GM12801 (cell line): ENCODE data around the gene QSOX2.

ENCODE experiments used
- CTCF ChIP-seq: IDR thresholded peaks from one replicate; pipeline ENCODE4 v1.5.1; 2011; ENCODE audit warnings: control low read depth; ENCODE audit not compliant: insufficient read length; ENCODE audit errors: extremely low read depth

The QSOX2 gene

GRCh38 chr9:136170006-136170901 lies 75.4 kb downstream of the QSOX2 start:
- no peak for TF ChIP-seq CTCF

- TF ChIP-seq CTCF, result no peak
Measured at GRCh38 chr9:136169495-136169894, 76.1 kb downstream of the QSOX2 start.

GRCh38 chr9:136163248-136163850 lies 82.3 kb downstream of the QSOX2 start:
- no peak for TF ChIP-seq CTCF

GRCh38 chr9:136160995-136161610 lies 84.5 kb downstream of the QSOX2 start:
- TF ChIP-seq CTCF, result no peak

GRCh38 chr9:136160381-136160841 lies 85.2 kb downstream of the QSOX2 start:
- no peak for TF ChIP-seq CTCF

- TF ChIP-seq CTCF, result no peak
Measured at GRCh38 chr9:136159851-136160250, 85.8 kb downstream of the QSOX2 start.
